ENCODE results near the gene LRIG1.

GRCh38 chr3:66336333-66336766, 164.5 kb downstream of the LRIG1 start:
- TF ChIP-seq CTCF (IDR thresholded peaks at IDR 0.05) (no peak), POLR2A (IDR thresholded peaks at IDR 0.05) (no peak), POLR2AphosphoS5 (IDR thresholded peaks at IDR 0.05) (no peak)

Measured in breast epithelium (tissue), 3 donors.